Tibial nerve (tissue), 3 donors: Measurements from ENCODE around the gene SERP1.

Experiments used
- CTCF ChIP-seq, 5 experiments: fragments of 200-600 bp in 3 of 5; fragments of 450-650 bp in 2 of 5; sonication (generic) in 3 of 5; IDR thresholded peaks; one replicate each; pipeline ENCODE4 v1.5.1; 2016 to 2019; ENCODE audit warnings: antibody characterized with exemption in 5 of 5, mild to moderate bottlenecking in 3 of 5, moderate library complexity in 2 of 5
- POLR2A ChIP-seq, 2 donors: fragments of 450-650 bp; IDR thresholded peaks; one replicate each; pipeline ENCODE4 v1.6.1; 2017; ENCODE audit warnings: antibody characterized with exemption in 2 of 2, mild to moderate bottlenecking in 2 of 2, moderate library complexity in 2 of 2

DNA sequence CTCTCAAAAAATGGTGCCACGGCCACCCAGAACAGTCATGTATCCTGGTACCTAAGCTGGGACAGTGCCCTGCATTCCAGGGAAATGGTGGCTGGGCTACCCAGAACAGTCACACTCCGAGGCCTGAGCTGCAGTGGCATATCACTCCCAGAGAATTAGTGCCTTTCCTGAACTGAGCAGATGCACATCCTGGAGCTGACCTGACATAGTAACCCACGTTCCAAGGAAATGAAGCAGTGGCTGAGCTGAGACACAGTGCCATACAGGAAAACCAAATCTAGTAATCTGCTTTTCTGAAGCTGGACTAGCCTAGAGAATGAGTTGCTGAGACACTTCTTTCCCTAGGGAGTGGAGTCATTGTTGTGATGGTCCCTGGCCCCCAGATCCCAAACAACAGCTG is 41.8 kb downstream of the SERP1 start:
- TF ChIP-seq POLR2A (IDR thresholded peaks at IDR 0.05), result no peak
- TF ChIP-seq CTCF (IDR thresholded peaks at IDR 0.05), result no peak
